ENCODE data around the gene S100P.

GRCh38 chr4:6740347-6740746, 46.7 kb downstream of the S100P start:
- TF ChIP-seq SUZ12 (IDR thresholded peaks at IDR 0.05; ENCODE audit: extremely low read depth, insufficient read depth, insufficient read length) (no peak), YY1 (IDR thresholded peaks at IDR 0.05; ENCODE audit: insufficient read depth, insufficient read length) (no peak)

Data from NT2/D1 (cell line).